ENCODE results near the gene FIS1. TPM values are rescaled to one million over a fixed set of nuclear protein-coding genes. Genes with fewer than 3 reads are reported as not detected.

FIS1 gene
- total RNA-seq, 1 donor from 2014 or later = 92.2 TPM

GRCh38 chr7:101239191-101239950 lies 5.5 kb downstream of the FIS1 start:
- Histone ChIP-seq H3K79me2 (ENCODE audit: low read depth) (peaks cover 22% of the 10 kb centered on the region), H3K36me3 (no peaks in the 10 kb centered on the region), H2AFZ (replicated peaks) (no peak overlapping the region), H3F3A (ENCODE audit: low read depth) (peaks cover 4% of the 10 kb centered on the region), H3K4me2 (no peak overlapping the region), H3K27me3 (no peaks in the 10 kb centered on the region), H3K27ac (no peak overlapping the region), H3K4me3 (no peak overlapping the region), H3K9ac (no peak overlapping the region), H3K9me3 (ENCODE audit: low read depth) (no peaks in the 10 kb centered on the region), H4K20me1 (ENCODE audit: low read depth) (peaks cover 12% of the 10 kb centered on the region), H3K4me1 (no peaks in the 10 kb centered on the region)
- peaks cover 4% of the 10 kb centered on the region for H3K27me3 Mint-ChIP-seq (ENCODE audit: insufficient read depth, low read depth)
- H3K4me1 Mint-ChIP-seq = peaks cover 9% of the 10 kb centered on the region
- H3K4me3 Mint-ChIP-seq = no peak overlapping the region
- no peaks in the 10 kb centered on the region for H3K36me3 Mint-ChIP-seq
- H3K9me3 Mint-ChIP-seq = no peaks in the 10 kb centered on the region
- H3K27ac Mint-ChIP-seq = no peak overlapping the region
- TF ChIP-seq CTCF (IDR thresholded peaks at IDR 0.05) (no peak), EZH2phosphoT487 (IDR thresholded peaks at IDR 0.05) (no peak), EZH2 (IDR thresholded peaks at IDR 0.05) (no peak)
- no peak for DNase-seq (ENCODE audit: low spot score)

GRCh38 chr7:101238226-101239182 lies 6.4 kb downstream of the FIS1 start:
- no peak overlapping the region for H3K4me2 ChIP-seq
- H3K9ac ChIP-seq = no peak overlapping the region
- Mint-ChIP-seq H3K27me3 (ENCODE audit: insufficient read depth, low read depth) (peaks cover 4% of the 10 kb centered on the region), H3K36me3 (no peaks in the 10 kb centered on the region), H3K4me1 (peaks cover 4% of the 10 kb centered on the region), H3K4me3 (no peak overlapping the region), H3K9me3 (no peaks in the 10 kb centered on the region), H3K27ac (peak overlapping the region; percentile 74)
- H2AFZ ChIP-seq (replicated peaks) = no peak overlapping the region
- H3K36me3 ChIP-seq = no peaks in the 10 kb centered on the region
- no peak for DNase-seq (ENCODE audit: low spot score)
- H3K4me3 ChIP-seq = no peak overlapping the region
- peaks cover 5% of the 10 kb centered on the region for H4K20me1 ChIP-seq (ENCODE audit: low read depth)
- peaks cover 16% of the 10 kb centered on the region for H3K79me2 ChIP-seq (ENCODE audit: low read depth)
- peaks cover 4% of the 10 kb centered on the region for H3F3A ChIP-seq (ENCODE audit: low read depth)
- no peaks in the 10 kb centered on the region for H3K27me3 ChIP-seq
- no peaks in the 10 kb centered on the region for H3K4me1 ChIP-seq
- no peak for TF ChIP-seq CTCF (IDR thresholded peaks at IDR 0.05)
- no peak for TF ChIP-seq EZH2 (IDR thresholded peaks at IDR 0.05)
- no peak for TF ChIP-seq EZH2phosphoT487 (IDR thresholded peaks at IDR 0.05)
- H3K9me3 ChIP-seq (ENCODE audit: low read depth) = no peaks in the 10 kb centered on the region
- no peak overlapping the region for H3K27ac ChIP-seq

GRCh38 chr7:101237206-101238067 lies 7.4 kb downstream of the FIS1 start, which contains the start of gene CLDN15:
Gene CLDN15, minus strand, starts transcription at chr7:101237802. Its CDS starts 221 bp downstream, at chr7:101237581.
- H3K27me3 Mint-ChIP-seq (ENCODE audit: insufficient read depth, low read depth) = peaks cover 4% of the 10 kb centered on the region
- no peak within 1 kb of the TSS for H3K9ac ChIP-seq
- no peaks in the 10 kb centered on the region for H3K36me3 ChIP-seq
- H3K27ac Mint-ChIP-seq = no peak within 1 kb of the TSS
- no peak within 1 kb of the TSS for H3K4me3 ChIP-seq
- H3K4me1 Mint-ChIP-seq = peaks cover 5% of the 10 kb centered on the region
- H3K79me2 ChIP-seq (ENCODE audit: low read depth) = peaks cover 5% of the 10 kb centered on the region
- H3K4me3 Mint-ChIP-seq = no peak within 1 kb of the TSS
- H3K27ac ChIP-seq = no peak within 1 kb of the TSS
- no peak for TF ChIP-seq EZH2 (IDR thresholded peaks at IDR 0.05)
- no peak for TF ChIP-seq CTCF (IDR thresholded peaks at IDR 0.05)
- TF ChIP-seq EZH2phosphoT487 (IDR thresholded peaks at IDR 0.05) = no peak
- peaks cover 1% of the 10 kb centered on the region for H3K36me3 Mint-ChIP-seq
- H3K9me3 ChIP-seq (ENCODE audit: low read depth) = no peaks in the 10 kb centered on the region
- DNase-seq (ENCODE audit: low spot score) = no peak
- no peaks in the 10 kb centered on the region for H3K4me1 ChIP-seq
- H3K4me2 ChIP-seq = no peak within 1 kb of the TSS
- H2AFZ ChIP-seq (replicated peaks) = no peak within 1 kb of the TSS
- no peaks in the 10 kb centered on the region for H3K27me3 ChIP-seq
- H4K20me1 ChIP-seq (ENCODE audit: low read depth) = peaks cover 3% of the 10 kb centered on the region
- peaks cover 4% of the 10 kb centered on the region for H3F3A ChIP-seq (ENCODE audit: low read depth)
- H3K9me3 Mint-ChIP-seq = no peaks in the 10 kb centered on the region
